K562 (cell line): Measurements from ENCODE around the gene DKC1. TPM values are rescaled to one million over a fixed set of nuclear protein-coding genes. Genes with fewer than 3 reads are reported as not detected.
A peak's percentile ranks its signal among the peaks of the same experiment; 100 is the strongest.

Source experiments
- ATF1 ChIP-seq, 2 experiments: fragments of 450-650 bp in 1 of 2; IDR thresholded peaks; 2 replicates each; pipeline ENCODE4 v1.6.1; 2016; ENCODE audit warnings: missing compliant biosample characterization in 1 of 2, missing genetic modification characterization in 1 of 2
- BMI1 ChIP-seq: fragments of 150-350 bp; IDR thresholded peaks from 2 replicates; pipeline ENCODE4 v1.6.1; 2014; ENCODE audit warnings: low read length
- CCNT2 ChIP-seq: IDR thresholded peaks from 2 replicates; pipeline ENCODE4 v1.6.1; 2011; ENCODE audit warnings: borderline replicate concordance, low read depth, mild to moderate bottlenecking, moderate library complexity, mixed read lengths, low read length; ENCODE audit not compliant: insufficient read length; ENCODE audit errors: extremely low read depth
- CEBPB ChIP-seq: fragments of 450-650 bp; IDR thresholded peaks from 2 replicates; pipeline ENCODE4 v1.6.1; 2016; ENCODE audit warnings: missing genetic modification characterization, missing compliant biosample characterization
- DIDO1 ChIP-seq: fragments of 450-650 bp; IDR thresholded peaks from 2 replicates; pipeline ENCODE4 v1.6.1; 2016; ENCODE audit warnings: low read depth, missing biosample characterization, missing genetic modification characterization
- HMG20A ChIP-seq: fragments of 450-650 bp; formaldehyde crosslinking; conservative IDR thresholded peaks from 2 replicates; pipeline ENCODE4 v1.4.0; 2020; ENCODE audit warnings: mild to moderate bottlenecking, mixed read lengths
- KHSRP ChIP-seq: fragments of 450-650 bp; IDR thresholded peaks from 2 replicates; pipeline ENCODE4 v1.6.1; 2017
- NCOA6 ChIP-seq: fragments of 450-650 bp; IDR thresholded peaks from 2 replicates; pipeline ENCODE4 v1.6.1; 2017; ENCODE audit warnings: mild to moderate bottlenecking
- RB1 ChIP-seq: fragments of 450-650 bp; IDR thresholded peaks from 2 replicates; pipeline ENCODE4 v1.6.1; 2017; ENCODE audit warnings: low read depth, mild to moderate bottlenecking
- SMAD3 ChIP-seq: fragments of 450-650 bp; formaldehyde crosslinking; conservative IDR thresholded peaks from 2 replicates; pipeline ENCODE4 v1.4.0; 2020; ENCODE audit warnings: mild to moderate bottlenecking
- SMARCA4 ChIP-seq: fragments of 450-650 bp; IDR thresholded peaks from 2 replicates; pipeline ENCODE4 v1.6.1; 2016
- polyA plus RNA-seq, 8 experiments: library from polyadenylated mRNA; depleted of rRNA in 4 of 8; stranded (reverse) in 5 of 8; unstranded in 3 of 8; fragments of >200 nt; fragmentation: Nextera tagmentation in 2 of 8; fragmentation: Illumina TruSeq in 1 of 8; extraction: Ambion mirVana in 2 of 8; extraction: Trizol in 1 of 8; gene quantifications; 2 replicates each; pipeline versions ENCODE4 v1.2.1 to v1.2.3, GENCODE V29; 2011 to 2014; ENCODE audit warnings: inconsistent platforms in 1 of 8, missing spikeins in 1 of 8
- total RNA-seq, 7 experiments: library from RNA; depleted of rRNA in 6 of 7; stranded (reverse); fragments of >200 nt in 6 of 7; fragmentation: Illumina TruSeq in 2 of 7; extraction: Trizol in 2 of 7; gene quantifications; 2 replicates each; pipeline versions ENCODE4 v1.2.1 to v1.2.3, GENCODE V29; 2011 to 2021; ENCODE audit warnings: low replicate concordance in 1 of 7
- TF ChIP-seq, protein P1 (sequence below), 2 experiments: fragments of 450-650 bp in 1 of 2; sonication (generic) in 1 of 2; formaldehyde crosslinking in 1 of 2; IDR thresholded peaks; 2 replicates each; pipeline versions ENCODE4 v1.7.1 to v1.9.0; 2016 to 2022; ENCODE audit warnings: inconsistent platforms in 1 of 2, mild to moderate bottlenecking in 1 of 2, missing genetic modification reagents in 1 of 2
- TF ChIP-seq, protein P2 (sequence below): fragments of 250-450 bp; sonication (Bioruptor Pico); IDR thresholded peaks from 2 replicates; pipeline ENCODE4 v1.8.0; 2022; ENCODE audit warnings: moderate library complexity, mild to moderate bottlenecking, inconsistent platforms
- TF ChIP-seq, protein P3 (sequence below): fragments of 450-650 bp; IDR thresholded peaks from 2 replicates; pipeline ENCODE4 v1.6.1; 2014; ENCODE audit warnings: low read depth, mild to moderate bottlenecking, moderate library complexity, borderline replicate concordance
- TF ChIP-seq, protein P4 (sequence below): fragments of 450-650 bp; IDR thresholded peaks from 2 replicates; pipeline ENCODE4 v1.6.1; 2016; ENCODE audit warnings: mild to moderate bottlenecking

The DKC1 gene
- total and polyA plus RNA-seq, 9 of the 15 experiments (the other 6 are each of a cell fraction or from before 2014, with no cell fraction given), result 205 to 313 (median 219) TPM

DNA sequence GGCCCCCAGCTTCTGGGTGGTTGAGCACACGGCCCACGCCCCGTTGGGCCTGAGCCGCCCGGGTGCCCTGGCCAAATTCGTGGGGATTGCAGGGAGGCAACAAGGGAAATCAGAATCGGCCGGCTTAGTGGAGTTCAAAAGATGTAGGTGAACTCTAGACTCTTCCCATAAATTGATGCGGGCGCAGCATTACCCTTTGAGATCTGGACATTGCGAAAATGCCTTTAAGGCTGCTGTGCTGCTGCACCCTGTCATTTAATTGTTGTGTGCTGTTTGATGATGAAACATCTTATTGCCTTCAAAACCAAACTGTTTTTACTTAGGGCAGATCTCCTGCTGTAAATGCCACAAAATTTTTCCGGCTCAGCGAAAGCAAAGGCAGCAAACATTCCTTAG lies 43.0 kb downstream of the DKC1 start (continued):
- TF ChIP-seq, protein P1, sequence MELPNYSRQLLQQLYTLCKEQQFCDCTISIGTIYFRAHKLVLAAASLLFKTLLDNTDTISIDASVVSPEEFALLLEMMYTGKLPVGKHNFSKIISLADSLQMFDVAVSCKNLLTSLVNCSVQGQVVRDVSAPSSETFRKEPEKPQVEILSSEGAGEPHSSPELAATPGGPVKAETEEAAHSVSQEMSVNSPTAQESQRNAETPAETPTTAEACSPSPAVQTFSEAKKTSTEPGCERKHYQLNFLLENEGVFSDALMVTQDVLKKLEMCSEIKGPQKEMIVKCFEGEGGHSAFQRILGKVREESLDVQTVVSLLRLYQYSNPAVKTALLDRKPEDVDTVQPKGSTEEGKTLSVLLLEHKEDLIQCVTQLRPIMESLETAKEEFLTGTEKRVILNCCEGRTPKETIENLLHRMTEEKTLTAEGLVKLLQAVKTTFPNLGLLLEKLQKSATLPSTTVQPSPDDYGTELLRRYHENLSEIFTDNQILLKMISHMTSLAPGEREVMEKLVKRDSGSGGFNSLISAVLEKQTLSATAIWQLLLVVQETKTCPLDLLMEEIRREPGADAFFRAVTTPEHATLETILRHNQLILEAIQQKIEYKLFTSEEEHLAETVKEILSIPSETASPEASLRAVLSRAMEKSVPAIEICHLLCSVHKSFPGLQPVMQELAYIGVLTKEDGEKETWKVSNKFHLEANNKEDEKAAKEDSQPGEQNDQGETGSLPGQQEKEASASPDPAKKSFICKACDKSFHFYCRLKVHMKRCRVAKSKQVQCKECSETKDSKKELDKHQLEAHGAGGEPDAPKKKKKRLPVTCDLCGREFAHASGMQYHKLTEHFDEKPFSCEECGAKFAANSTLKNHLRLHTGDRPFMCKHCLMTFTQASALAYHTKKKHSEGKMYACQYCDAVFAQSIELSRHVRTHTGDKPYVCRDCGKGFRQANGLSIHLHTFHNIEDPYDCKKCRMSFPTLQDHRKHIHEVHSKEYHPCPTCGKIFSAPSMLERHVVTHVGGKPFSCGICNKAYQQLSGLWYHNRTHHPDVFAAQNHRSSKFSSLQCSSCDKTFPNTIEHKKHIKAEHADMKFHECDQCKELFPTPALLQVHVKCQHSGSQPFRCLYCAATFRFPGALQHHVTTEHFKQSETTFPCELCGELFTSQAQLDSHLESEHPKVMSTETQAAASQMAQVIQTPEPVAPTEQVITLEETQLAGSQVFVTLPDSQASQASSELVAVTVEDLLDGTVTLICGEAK (IDR thresholded peaks at IDR 0.05), result 0 out of 2 replicates have a peak, but pooled peaks have one; percentile 17
- TF ChIP-seq, protein P1 (CRISPR knock-in tag; IDR thresholded peaks at IDR 0.05), result no peak
- TF ChIP-seq CEBPB (tag), result peak; percentile 65
- no peak for TF ChIP-seq HMG20A (CRISPR knock-in tag)
- TF ChIP-seq RB1, result no peak
- TF ChIP-seq BMI1, result no peak
- TF ChIP-seq, protein P2, sequence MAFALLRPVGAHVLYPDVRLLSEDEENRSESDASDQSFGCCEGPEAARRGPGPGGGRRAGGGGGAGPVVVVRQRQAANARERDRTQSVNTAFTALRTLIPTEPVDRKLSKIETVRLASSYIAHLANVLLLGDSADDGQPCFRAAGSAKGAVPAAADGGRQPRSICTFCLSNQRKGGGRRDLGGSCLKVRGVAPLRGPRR (CRISPR knock-in tag), result 0 out of 2 replicates have a peak, but pooled peaks have one; percentile 46
- no peak for TF ChIP-seq DIDO1 (tag)
- no peak for TF ChIP-seq ATF1 (CRISPR knock-in tag; IDR thresholded peaks at IDR 0.05)
- 0 out of 2 replicates have a peak, but pooled peaks have one; percentile 12 for TF ChIP-seq ATF1 (tag; IDR thresholded peaks at IDR 0.05)
- TF ChIP-seq SMAD3 (CRISPR knock-in tag), result peak; percentile 51; the same call in 1 of the 2 replicates
- TF ChIP-seq, protein P3, sequence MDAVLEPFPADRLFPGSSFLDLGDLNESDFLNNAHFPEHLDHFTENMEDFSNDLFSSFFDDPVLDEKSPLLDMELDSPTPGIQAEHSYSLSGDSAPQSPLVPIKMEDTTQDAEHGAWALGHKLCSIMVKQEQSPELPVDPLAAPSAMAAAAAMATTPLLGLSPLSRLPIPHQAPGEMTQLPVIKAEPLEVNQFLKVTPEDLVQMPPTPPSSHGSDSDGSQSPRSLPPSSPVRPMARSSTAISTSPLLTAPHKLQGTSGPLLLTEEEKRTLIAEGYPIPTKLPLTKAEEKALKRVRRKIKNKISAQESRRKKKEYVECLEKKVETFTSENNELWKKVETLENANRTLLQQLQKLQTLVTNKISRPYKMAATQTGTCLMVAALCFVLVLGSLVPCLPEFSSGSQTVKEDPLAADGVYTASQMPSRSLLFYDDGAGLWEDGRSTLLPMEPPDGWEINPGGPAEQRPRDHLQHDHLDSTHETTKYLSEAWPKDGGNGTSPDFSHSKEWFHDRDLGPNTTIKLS, result no peak
- peak; percentile 44 for TF ChIP-seq CCNT2
- peak; percentile 51; the same call in 1 of the 2 replicates for TF ChIP-seq SMARCA4
- TF ChIP-seq, protein P4, sequence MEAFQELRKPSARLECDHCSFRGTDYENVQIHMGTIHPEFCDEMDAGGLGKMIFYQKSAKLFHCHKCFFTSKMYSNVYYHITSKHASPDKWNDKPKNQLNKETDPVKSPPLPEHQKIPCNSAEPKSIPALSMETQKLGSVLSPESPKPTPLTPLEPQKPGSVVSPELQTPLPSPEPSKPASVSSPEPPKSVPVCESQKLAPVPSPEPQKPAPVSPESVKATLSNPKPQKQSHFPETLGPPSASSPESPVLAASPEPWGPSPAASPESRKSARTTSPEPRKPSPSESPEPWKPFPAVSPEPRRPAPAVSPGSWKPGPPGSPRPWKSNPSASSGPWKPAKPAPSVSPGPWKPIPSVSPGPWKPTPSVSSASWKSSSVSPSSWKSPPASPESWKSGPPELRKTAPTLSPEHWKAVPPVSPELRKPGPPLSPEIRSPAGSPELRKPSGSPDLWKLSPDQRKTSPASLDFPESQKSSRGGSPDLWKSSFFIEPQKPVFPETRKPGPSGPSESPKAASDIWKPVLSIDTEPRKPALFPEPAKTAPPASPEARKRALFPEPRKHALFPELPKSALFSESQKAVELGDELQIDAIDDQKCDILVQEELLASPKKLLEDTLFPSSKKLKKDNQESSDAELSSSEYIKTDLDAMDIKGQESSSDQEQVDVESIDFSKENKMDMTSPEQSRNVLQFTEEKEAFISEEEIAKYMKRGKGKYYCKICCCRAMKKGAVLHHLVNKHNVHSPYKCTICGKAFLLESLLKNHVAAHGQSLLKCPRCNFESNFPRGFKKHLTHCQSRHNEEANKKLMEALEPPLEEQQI, result no peak
- no peak for TF ChIP-seq KHSRP
- no peak for TF ChIP-seq NCOA6
